Dermis microvascular lymphatic vessel endothelial cell (primary cell): ENCODE results near the gene HDAC7. TPM values are rescaled to one million over a fixed set of nuclear protein-coding genes. Genes with fewer than 3 reads are reported as not detected.

Source experiments
- DNase-seq, 2 donors: peaks; one replicate each; pipeline versions ENCODE4 v3.0.0 to v3.0.0-alpha.2; 2010; ENCODE audit warnings: low read depth in 2 of 2
- total RNA-seq: library from RNA; depleted of rRNA; stranded (reverse); fragments of >200 nt; gene quantifications from 2 replicates; pipeline ENCODE4 v1.2.1, GENCODE V29; 2014

The HDAC7 gene
- total RNA-seq, 1 donor from 2014 or later: 28.8 TPM

DNA sequence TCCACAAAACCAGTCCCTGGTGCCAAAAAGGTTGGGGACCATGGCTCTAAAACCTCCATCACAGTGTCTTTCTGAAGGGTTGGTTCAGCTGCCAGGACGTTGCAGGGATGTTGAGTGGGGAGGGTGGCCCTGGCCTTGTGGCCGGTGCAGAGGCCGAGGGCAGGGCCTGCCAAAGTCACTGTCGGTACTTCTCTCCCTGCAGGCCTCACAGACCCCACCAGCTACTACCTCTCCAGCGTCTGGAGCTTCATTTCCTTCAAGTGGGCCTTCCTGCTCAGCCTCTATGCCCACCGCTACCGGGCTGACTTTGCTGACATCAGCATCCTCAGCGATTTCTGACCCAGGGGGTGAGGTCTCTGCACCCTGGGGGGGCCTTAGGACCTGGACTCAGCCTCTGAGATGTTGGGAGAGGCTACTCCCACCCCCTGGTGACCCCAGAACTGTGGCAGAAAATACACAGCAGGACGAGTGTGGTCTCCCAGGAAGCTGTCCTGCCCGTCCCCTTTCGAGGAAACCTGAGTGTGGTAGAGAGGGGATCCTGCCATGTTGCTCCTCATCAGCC lies 39.7 kb downstream of the HDAC7 start:
- DNase-seq: no peak

- peak; percentile 71 to 82 for DNase-seq
These were observed 40.3 kb downstream of the HDAC7 start for GRCh38 chr12:47779301-47779942.

DNA sequence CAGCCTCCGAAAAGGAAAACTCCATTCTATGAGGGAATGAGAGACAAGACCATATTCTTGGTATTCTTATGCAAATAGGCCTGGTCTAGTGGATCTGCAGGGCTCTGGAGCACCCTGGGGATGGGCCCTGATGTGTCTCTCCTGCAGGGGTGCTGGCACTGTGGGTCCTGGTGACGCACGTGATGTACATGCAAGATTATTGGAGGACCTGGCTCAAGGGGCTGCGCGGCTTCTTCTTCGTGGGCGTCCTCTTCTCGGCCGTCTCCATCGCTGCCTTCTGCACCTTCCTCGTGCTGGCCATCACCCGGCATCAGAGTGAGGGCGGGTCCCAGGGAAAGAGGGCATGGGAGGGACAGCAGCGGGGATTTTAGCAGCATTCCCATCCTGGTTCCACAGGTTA lies 40.8 kb downstream of the HDAC7 start:
- no peak for DNase-seq

DNA sequence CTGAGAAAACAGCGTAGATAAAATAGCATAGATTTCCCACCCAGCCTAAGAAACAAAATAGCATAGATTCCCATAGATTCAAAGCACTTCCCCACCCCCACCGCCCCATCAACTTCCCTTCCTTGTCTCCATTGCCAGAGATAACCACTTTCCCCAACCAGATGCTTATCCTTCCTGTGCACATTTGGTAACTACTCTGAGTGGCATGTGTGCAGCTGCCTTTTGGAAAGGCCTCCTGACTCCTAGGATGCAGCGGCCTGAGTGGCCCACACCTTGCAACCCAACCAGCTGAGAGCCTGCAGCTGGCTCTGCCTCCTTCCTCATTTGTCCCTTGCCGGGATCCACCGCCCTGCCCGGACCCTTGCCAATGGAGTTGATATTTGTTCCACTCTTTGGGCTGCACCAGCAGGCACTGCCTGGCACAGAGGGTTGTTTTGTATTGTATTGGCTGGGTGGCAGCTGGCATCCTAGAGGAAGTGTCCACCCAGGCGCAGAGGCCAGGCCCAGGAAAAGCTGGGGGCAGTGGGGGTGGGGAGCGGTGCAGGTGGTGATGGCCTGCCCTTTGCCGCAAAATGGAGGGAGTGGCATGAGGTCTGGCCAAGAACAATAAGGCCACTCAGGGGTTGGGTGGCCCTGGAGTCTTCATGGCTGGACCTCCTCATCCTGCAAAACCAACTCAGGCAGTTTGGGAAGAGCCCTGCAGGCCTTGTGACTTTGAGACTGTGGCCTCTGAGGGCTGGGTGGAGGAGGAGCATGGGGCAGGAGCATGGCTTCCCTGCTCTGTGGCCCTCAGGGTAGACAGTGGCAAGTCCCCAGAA lies 41.8 kb downstream of the HDAC7 start:
- no peak for DNase-seq

DNA sequence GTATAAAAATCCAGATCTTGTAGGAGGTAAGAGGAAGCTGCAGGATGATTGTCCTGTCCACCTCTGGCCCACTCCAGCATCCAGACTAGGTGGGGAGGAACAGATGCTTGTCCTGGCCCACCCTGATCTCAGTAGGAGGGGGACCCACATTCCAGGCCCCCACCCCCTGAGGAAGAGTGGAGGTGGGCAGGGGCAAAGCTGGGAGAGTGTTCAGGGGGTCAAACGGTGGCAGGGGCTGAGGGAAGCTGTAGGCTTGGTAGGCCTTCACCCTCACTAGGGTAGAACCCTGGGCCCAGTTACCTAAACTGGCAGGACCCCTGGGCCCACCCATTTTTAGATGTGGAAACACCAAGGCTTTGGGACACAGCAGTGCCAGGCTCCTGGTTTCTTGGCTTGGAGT lies 42.6 kb downstream of the HDAC7 start:
- DNase-seq: no peak

DNA sequence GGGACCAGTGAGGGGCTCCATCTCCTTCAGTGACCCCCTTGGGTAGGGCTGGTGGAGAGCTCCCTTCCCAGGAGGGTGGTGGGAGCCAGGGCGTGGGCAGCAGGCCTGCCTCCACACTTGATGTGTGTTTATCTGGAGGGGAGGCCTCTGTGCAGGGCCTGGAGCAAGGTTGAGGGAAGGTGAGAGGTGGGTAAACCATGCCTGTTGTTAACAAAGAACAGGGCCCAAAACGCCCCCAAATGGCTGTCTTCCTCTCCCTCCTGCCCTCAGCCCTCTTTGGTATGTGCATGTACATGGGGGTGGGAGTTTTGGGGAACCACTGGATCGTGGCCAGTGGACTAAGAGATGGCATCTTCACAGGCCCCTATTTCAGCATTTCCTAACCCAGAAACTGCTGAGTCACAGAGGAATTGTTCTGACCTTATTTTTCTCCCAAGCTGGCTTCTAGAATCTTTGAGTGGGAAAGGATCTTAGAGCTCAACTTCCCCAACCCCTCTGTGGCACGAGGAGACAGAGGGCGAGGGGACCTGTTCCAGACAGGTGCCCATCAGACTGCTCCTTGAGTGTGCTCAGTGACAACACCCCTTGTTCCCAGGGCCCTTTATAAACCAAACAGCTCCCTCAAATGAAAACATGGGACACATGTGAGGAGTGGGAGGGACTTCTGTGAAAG lies 43.1 kb downstream of the HDAC7 start:
- DNase-seq: no peak

- no peak for DNase-seq
These were observed 44.4 kb downstream of the HDAC7 start for GRCh38 chr12:47775100-47775911.

DNA sequence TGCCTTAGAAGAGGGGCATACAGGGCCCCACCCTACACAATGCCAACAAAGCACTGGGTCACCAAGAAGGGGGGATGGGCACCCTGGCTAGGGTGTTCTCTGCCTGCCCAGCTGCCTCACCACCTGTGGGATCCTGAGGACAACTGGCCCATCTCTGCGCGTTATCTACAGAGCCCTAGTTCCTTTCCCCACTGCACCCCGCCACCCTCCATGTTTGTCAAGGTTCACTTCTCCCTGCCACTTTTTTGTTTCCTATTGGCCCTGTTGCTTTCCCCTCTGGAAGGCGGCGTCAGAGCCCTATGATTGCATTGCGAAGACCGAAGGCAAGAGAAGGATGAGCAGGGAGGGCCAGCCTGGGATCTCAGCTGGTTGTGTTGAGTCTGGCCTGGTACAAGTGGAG lies 45.0 kb downstream of the HDAC7 start:
- DNase-seq: no peak

DNA sequence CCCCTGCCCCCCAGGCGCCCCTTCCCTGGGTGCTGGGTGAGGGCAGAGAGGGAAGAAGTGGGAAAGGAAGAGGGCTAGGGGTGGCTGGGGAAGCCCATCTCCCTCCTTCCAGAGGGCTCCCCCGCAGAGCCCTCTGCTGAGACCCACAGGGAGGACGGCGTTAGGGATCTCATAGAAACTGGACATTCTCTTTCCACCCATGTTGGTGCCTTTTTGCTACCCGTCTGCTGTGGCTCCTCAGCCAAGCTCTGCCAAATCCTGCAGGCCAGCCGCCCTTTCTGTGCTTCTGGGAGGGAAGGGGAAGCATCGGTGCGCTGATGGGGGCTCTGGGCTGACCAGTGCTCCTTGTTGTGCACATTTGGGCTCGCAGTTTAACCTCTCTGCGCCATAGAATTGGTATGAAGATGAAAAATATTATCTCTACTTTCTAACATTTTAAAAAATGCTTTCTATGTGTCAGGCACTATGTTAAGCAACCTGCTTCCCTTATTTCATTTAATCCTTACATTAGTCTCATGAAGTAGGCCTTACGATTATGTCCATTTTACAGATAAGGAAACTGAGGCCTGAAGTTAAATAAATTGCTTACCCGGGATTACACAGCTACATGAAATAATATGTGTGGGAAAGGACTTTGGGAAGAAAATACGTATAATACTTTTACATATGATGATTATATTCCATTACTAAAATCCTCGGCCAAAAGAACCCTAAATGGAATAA lies 45.7 kb downstream of the HDAC7 start:
- no peak for DNase-seq

- DNase-seq: peak; percentile 22 to 76
These were observed 46.4 kb downstream of the HDAC7 start, which contains the start of gene SLC48A1 for GRCh38 chr12:47773062-47773857. Gene SLC48A1 (plus strand): TSS chr12:47773238. CDS start chr12:47773305, 67 bp downstream.

- DNase-seq: no peak
These were observed 47.0 kb downstream of the HDAC7 start for GRCh38 chr12:47772738-47773061.

DNA sequence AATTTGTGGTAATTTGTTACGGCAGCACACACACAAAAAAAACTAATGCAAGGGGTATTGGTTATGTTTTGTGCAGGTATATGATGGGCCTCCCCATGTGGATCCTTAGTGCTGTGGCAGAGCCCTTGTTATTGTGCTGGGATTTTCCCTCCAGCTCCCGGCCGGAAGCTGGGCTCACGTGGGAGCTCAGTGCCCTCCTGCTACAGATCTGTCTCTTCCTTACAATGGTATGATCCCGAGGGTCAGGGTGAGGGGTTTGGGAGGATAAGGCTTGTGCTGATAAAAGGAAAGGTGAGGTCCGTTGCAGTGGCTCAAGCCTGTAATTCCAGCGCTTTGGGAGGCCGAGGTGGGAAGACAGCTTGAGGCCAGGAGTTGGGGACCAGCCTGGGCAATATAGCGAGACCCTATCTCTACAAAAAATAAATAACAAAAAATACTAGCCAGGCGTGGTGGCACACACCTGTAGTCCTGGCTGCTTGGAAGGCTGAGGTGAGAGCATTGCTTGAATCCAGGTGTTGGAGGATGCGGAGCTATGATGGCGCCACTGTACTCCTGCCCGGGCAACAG lies 47.5 kb downstream of the HDAC7 start:
- peak in 1 of 2 donors; percentile 39 for DNase-seq

DNA sequence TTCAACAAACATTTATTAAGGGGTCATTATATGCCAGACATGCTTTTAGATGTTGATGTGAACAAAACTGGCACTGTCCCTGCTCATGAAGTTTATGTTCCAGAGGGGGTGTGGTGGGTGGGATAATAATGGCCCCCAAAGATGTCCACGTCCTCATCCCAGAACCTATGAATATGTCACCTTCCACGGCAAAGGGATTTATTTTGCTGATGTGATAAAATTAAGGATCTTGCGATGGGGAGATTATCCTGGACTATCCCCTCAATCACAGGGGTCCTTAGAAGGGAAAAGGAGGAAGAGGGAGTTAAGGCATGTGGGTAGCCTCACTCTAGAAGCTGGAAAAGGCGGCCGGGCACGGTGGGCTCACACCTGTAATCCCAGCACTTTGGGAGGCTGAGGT lies 48.4 kb downstream of the HDAC7 start:
- DNase-seq: no peak

- DNase-seq: no peak
These were observed 49.5 kb downstream of the HDAC7 start for GRCh38 chr12:47770086-47770726.

GRCh38 chr12:47769234-47770085 lies 50.2 kb downstream of the HDAC7 start:
- DNase-seq: no peak

DNA sequence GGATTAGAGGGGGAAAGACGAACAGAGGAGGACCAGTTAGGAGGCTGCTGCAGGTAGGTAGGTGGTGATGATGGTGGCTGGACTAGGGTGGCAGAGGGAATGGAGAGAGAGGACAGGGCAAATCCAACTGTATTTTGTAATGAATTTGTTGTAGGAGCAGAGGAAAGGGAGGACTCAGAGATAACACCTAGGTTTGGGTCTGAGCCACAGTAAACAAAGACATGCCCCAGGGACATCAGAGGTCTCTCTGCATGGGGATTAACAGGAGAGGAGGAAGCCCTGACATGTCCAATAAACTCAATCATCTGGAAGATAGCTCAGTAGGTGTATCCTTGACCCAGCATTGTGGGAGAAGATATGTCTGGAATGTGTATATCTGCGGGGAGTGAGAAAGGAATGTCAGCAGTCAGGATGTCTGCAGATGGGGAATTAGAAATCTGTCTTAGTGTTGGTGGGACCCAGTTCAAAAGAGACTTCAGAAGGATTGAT lies 51.3 kb downstream of the HDAC7 start:
- peak in 1 of 2 donors; percentile 24 for DNase-seq

DNA sequence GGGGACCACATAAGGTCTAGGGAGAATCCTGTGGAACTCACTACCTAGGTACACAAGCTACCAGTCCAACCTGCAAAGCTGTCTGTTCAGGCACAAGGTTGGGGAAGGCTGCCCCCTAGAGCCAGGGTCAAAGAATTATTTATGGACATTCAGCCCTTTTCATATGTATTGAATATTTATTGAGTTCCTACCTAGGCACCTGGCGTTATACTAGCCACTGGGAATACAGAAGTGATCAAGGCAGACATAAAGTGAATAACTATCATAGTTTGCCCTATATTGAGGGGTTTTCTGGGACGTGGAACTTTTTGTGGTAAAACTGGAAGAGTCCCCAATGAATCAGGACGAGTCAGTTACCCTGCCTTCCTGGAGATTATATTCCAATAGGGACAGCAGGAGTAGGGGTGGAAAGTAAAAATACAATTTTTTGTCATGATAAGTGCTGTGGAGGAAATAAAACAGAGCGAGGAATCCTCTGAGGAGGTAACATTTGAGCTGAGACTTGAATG lies 52.4 kb downstream of the HDAC7 start:
- peak; percentile 58 to 78 for DNase-seq
